Activated naive CD4-positive, alpha-beta T cell treated with anti-CD3 and anti-CD28 coated beads, Interleukin-2, amount 50 U/mL, for 72 hours (primary cell): ENCODE results near the gene RERE. TPM values are rescaled to one million over a fixed set of nuclear protein-coding genes. Genes with fewer than 3 reads are reported as not detected.

ENCODE experiments used
- ATAC-seq, 2 donors: fragments of 150-1000 bp; cut with Tn5 transposase; 2 replicates each; pipeline ENCODE4 v1.10.0; 2021; ENCODE audit warnings: mild to moderate bottlenecking in 2 of 2, moderate library complexity in 2 of 2
- DNase-seq, 2 donors: peaks; one replicate each; pipeline ENCODE4 v3.0.0; 2021 to 2022; ENCODE audit warnings: low spot score in 2 of 2
- H3K27ac Mint-ChIP-seq, 2 donors: one replicate each; pipeline ENCODE4 v1.8.0; 2022; ENCODE audit warnings: mild to moderate bottlenecking in 2 of 2, mixed read lengths in 2 of 2
- H3K36me3 Mint-ChIP-seq, 2 donors: one replicate each; pipeline ENCODE4 v1.8.0; 2022; ENCODE audit warnings: mixed read lengths in 2 of 2
- H3K9me3 Mint-ChIP-seq, 2 donors: one replicate each; pipeline ENCODE4 v1.8.0; 2022; ENCODE audit warnings: mixed read lengths in 2 of 2
- total RNA-seq, 2 donors: library from RNA; stranded (reverse); gene quantifications; one replicate each; pipeline ENCODE4 v1.2.3, GENCODE V29; 2022

RERE gene
- total RNA-seq, 2 donors from 2014 or later = 51.8 to 72.1 TPM

DNA sequence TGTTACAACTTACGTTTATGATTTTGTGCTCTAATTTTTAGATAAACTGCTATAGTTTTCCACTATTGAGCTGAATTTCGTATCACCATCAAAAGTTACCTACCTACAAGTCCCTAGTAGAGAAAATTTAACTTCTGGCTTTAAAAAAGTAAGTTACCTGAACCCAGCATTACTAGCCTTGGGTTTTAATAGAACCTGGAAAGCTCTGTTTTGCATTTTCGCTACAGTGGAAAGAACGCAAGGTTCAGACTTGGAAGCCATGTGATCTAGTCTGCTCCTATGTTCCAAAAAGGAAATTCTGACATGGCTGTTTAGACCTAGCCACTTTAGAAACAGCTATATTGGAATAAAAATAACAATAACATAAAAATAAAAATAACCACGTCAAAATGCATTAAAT lies 389.0 kb downstream of the RERE start:
- peaks cover 0 to 5% of the 10 kb centered on the region in 2 donors for H3K9me3 Mint-ChIP-seq
- ATAC-seq = no peak
- peak overlapping the region in 1 of 2 donors; percentile 81 for H3K27ac Mint-ChIP-seq
- H3K36me3 Mint-ChIP-seq = peaks cover 7 to 39% of the 10 kb centered on the region in 2 donors
- no peak for DNase-seq

DNA sequence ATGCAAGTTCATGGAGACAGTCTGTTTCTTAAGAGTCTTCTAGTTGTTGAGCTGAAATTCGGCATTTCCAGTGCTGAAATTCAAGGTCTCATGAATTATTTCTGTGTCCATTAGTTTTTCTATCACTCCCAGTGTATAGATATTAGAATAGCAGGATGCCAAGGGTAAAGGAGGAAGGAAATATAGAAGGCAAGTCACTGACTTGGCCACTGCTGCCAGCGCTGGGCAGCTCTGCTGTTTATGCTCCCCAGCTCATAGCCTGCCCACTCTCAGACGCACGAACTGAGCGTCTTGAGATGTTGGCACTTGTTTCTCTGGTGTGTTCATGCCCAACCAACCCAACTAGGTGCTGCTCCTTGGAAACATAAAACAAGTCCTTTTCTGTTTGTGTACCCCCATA lies 389.5 kb downstream of the RERE start:
- H3K36me3 Mint-ChIP-seq = peaks cover 7 to 39% of the 10 kb centered on the region in 2 donors
- ATAC-seq (no peak), DNase-seq (no peak)
- peaks cover 0 to 5% of the 10 kb centered on the region in 2 donors for H3K9me3 Mint-ChIP-seq
- H3K27ac Mint-ChIP-seq = peak overlapping the region; percentile 24 to 81

DNA sequence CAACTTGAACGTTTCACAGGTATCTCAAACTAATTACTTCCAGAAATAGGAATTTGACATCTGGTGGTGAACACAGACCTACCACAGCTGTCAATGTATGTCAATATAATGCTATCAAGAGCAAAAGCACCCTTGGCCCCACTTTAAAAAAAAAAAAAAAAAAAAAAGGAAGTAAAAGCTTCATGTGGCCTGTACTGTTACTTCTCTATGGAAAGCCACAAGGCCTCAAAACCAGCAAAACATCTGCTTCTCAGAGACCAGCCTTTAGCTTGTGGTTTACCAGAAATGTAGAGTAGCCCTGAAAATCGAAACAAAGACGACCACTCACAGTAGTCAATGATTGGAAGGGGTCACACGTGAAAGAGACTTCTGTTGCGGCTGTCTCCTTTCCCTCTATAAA lies 389.9 kb downstream of the RERE start:
- no peak for DNase-seq
- ATAC-seq = peak in 1 of 2 donors; percentile 9
- peaks cover 0 to 5% of the 10 kb centered on the region in 2 donors for H3K9me3 Mint-ChIP-seq
- H3K27ac Mint-ChIP-seq = peak overlapping the region; percentile 58 to 81
- peaks cover 7 to 39% of the 10 kb centered on the region in 2 donors for H3K36me3 Mint-ChIP-seq

DNA sequence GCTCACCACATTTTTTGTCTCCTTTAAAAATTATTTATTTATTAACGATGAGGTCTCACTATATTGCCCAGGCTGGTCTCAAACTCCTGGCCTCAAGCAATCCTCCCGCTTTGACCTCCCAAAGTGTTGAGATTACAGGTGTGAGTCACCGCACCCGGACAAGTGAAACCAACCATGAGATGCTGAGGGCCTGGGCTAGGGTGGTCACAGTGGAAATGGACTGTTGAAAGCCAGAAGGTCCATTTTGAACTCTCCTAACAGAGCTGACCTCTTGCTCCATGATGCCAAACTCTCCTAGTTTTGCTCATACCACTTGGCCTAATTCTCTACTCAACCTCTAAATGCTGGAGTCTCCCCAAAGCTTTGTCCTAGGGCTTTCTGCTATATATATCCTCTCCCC lies 390.4 kb downstream of the RERE start:
- H3K9me3 Mint-ChIP-seq = peaks cover 0 to 5% of the 10 kb centered on the region in 2 donors
- H3K27ac Mint-ChIP-seq = peak overlapping the region; percentile 58 to 81
- peaks cover 7 to 39% of the 10 kb centered on the region in 2 donors for H3K36me3 Mint-ChIP-seq
- ATAC-seq (no peak), DNase-seq (no peak)

GRCh38 chr1:8425781-8426161 lies 391.7 kb downstream of the RERE start:
- no peak for DNase-seq
- peak overlapping the region in 1 of 2 donors; percentile 93 for H3K27ac Mint-ChIP-seq
- H3K9me3 Mint-ChIP-seq = peaks cover 0 to 5% of the 10 kb centered on the region in 2 donors
- H3K36me3 Mint-ChIP-seq = peaks cover 7 to 36% of the 10 kb centered on the region in 2 donors
- ATAC-seq = no peak

- DNase-seq = no peak
- Mint-ChIP-seq H3K9me3 (peaks cover 0 to 5% of the 10 kb centered on the region in 2 donors), H3K36me3 (peaks cover 7 to 33% of the 10 kb centered on the region in 2 donors), H3K27ac (peak overlapping the region; percentile 93 to 99)
- ATAC-seq = peak; percentile 10 to 17
Observed at GRCh38 chr1:8425150-8425780, 392.2 kb downstream of the RERE start.

GRCh38 chr1:8424539-8425116 lies 392.8 kb downstream of the RERE start:
- peaks cover 7 to 33% of the 10 kb centered on the region in 2 donors for H3K36me3 Mint-ChIP-seq
- peak; percentile 53 to 65 for DNase-seq
- ATAC-seq = peak; percentile 70 to 75
- peaks cover 0 to 5% of the 10 kb centered on the region in 2 donors for H3K9me3 Mint-ChIP-seq
- peak overlapping the region; percentile 93 to 99 for H3K27ac Mint-ChIP-seq

GRCh38 chr1:8423692-8424538 lies 393.5 kb downstream of the RERE start:
- peak; percentile 66 to 72 for DNase-seq
- Mint-ChIP-seq H3K27ac (peak overlapping the region; percentile 93 to 99), H3K9me3 (peaks cover 0 to 5% of the 10 kb centered on the region in 2 donors), H3K36me3 (peaks cover 7 to 33% of the 10 kb centered on the region in 2 donors)
- ATAC-seq = peak; percentile 71 to 72

DNA sequence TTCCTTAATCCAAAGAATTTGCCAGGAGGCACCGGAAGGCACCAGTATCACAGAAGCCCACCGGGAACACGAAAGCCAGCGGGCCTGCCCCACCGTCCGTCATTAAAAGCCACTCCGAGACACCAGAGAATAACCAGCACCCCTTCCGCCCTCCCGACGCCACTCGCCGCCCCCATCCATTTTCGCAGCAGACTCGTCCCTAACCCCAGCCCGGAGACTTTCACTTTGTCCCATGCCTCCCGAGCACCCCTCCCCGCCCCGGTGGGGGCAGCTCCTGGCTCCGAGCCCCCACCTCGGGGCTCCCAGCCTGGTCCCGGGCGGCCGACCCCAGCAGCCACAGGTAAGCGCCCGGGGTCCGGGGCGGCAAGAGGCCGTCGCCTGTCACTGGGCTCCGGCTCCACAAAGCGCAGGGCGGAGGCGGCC lies 394.2 kb downstream of the RERE start:
- no peak overlapping the region for H3K27ac Mint-ChIP-seq
- H3K36me3 Mint-ChIP-seq = peaks cover 12 to 33% of the 10 kb centered on the region in 2 donors
- peak; percentile 41 to 60 for DNase-seq
- H3K9me3 Mint-ChIP-seq = peaks cover 0 to 5% of the 10 kb centered on the region in 2 donors
- ATAC-seq = peak; percentile 0 to 6

DNA sequence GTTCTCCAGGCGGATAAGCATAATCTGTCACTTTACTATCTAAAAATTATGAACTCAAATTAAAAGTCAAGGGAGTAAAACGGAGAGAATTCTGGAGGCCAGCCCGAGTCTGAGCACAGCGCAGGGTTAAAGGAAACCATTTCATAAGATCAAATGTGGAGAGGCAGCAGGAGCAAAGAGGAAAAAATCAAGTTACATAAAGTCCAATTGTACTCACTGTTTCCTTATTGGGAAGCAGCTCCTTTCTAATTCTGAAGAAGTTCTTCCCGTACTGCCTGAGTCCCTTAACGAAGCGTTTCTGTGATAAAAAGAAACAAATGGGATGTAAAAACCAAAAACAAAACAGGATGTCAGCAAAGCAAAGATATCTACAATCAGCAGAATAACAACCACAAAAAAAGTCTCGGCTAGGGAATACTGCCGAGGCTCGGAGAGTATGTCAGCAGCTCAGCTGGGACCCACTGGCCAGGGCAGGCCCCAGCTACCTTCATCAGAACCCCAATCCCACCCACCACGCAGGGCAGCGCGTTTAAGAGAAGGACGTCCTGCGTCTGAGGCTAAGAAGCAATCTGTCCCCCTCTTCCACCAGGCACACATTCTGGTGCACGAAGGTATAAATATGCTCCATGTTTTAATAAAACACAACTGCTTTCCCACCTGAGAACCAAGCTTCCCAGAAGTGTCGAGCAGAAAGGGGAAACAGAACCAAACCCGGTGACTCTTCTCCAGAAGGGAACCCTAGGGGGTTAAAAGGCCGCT lies 394.8 kb downstream of the RERE start:
- ATAC-seq = no peak
- Mint-ChIP-seq H3K36me3 (peaks cover 18 to 28% of the 10 kb centered on the region in 2 donors), H3K9me3 (peaks cover 0 to 5% of the 10 kb centered on the region in 2 donors), H3K27ac (no peak overlapping the region)
- DNase-seq = no peak

GRCh38 chr1:8421721-8422120 lies 395.7 kb downstream of the RERE start:
- H3K36me3 Mint-ChIP-seq = peaks cover 18 to 22% of the 10 kb centered on the region in 2 donors
- DNase-seq = no peak
- ATAC-seq = no peak
- no peak overlapping the region for H3K27ac Mint-ChIP-seq
- H3K9me3 Mint-ChIP-seq = peaks cover 0 to 3% of the 10 kb centered on the region in 2 donors

DNA sequence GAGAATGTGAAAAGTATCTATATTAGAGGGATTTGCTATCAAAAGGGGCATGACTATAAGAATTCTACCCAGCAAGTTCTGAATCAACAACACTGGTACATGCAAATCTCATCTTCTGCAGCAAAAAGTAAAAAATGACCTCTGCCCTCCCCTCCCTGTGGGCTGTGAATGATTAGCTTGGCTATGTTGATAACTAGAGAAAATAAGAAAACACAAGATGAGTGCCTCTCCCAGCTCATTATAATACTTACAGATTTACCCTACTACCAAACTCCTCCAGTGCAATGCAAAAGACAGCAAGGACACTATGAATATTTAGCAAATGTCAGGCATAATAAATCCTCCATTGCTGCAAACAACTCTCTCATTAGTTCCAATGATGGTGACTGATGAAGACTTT lies 397.1 kb downstream of the RERE start:
- H3K27ac Mint-ChIP-seq = no peak overlapping the region
- peaks cover 23% of the 10 kb centered on the region in 2 donors for H3K36me3 Mint-ChIP-seq
- ATAC-seq (no peak), DNase-seq (no peak)
- H3K9me3 Mint-ChIP-seq = no peaks in the 10 kb centered on the region

GRCh38 chr1:8419861-8420260 lies 397.6 kb downstream of the RERE start:
- Mint-ChIP-seq H3K36me3 (peaks cover 21 to 23% of the 10 kb centered on the region in 2 donors), H3K27ac (no peak overlapping the region), H3K9me3 (no peaks in the 10 kb centered on the region)
- DNase-seq = no peak
- ATAC-seq = no peak

DNA sequence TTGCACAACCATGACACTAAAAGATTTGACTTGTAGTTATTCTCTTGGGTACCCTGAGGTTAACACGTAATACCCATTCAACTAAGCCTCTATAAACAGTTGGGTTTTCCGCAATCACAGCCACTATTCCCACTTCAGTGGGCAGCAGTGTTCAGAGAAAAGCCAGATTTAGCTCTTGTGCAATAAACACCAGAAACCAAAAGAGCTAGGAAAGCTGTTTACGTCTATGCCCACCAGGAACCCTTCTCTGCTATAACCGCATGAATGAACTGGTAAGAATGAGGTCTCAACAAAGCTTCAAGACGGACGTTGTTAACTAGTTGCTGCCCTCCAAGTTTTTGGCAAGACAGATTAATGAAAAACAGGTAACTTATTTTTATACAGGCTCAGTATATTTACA lies 398.3 kb downstream of the RERE start:
- ATAC-seq (no peak), DNase-seq (no peak)
- H3K27ac Mint-ChIP-seq = no peak overlapping the region
- H3K9me3 Mint-ChIP-seq = no peaks in the 10 kb centered on the region
- peaks cover 18 to 21% of the 10 kb centered on the region in 2 donors for H3K36me3 Mint-ChIP-seq

DNA sequence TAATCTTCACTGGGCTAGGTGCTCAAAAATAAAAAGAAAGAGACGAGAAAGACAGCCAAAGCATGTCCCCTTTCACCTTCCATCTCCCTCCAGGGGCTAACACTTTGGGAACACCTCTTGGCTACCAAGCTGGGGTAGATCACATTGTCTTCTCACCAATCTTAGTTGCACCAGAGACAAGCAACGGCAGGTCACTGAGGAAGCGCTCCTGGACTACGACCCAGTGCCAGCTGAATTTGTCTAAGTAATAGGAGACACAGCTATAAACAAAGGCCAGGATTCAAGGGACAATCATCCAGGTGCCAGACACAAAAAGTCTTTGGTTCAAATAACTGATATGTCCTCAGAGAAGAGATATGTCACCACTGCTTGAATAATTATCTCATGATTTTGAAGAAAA lies 399.1 kb downstream of the RERE start:
- no peak for ATAC-seq
- peaks cover 16 to 21% of the 10 kb centered on the region in 2 donors for H3K36me3 Mint-ChIP-seq
- peak overlapping the region; percentile 17 to 38 for H3K27ac Mint-ChIP-seq
- no peak for DNase-seq
- no peaks in the 10 kb centered on the region for H3K9me3 Mint-ChIP-seq

GRCh38 chr1:8417625-8418024 lies 399.8 kb downstream of the RERE start:
- DNase-seq (no peak), ATAC-seq (no peak)
- Mint-ChIP-seq H3K36me3 (peaks cover 16 to 25% of the 10 kb centered on the region in 2 donors), H3K27ac (peak overlapping the region; percentile 17 to 38), H3K9me3 (no peaks in the 10 kb centered on the region)
